Stimulated activated CD8-positive, alpha-beta memory T cell treated with anti-CD3 and anti-CD28 coated beads, Interleukin-15, amount 100 ng/mL, for 4 hours (primary cell): ENCODE results near the gene RADIL.

Experiments used
- DNase-seq, 2 donors: peaks; one replicate each; pipeline ENCODE4 v3.0.0-alpha.2; 2020; ENCODE audit warnings: low read depth in 2 of 2

RADIL gene

GRCh38 chr7:4883033-4883371 lies 514 bp downstream of the RADIL start:
- DNase-seq = no peak

- DNase-seq = no peak
Observed at GRCh38 chr7:4882169-4883032, 1.1 kb downstream of the RADIL start.

GRCh38 chr7:4880218-4880617 lies 3.3 kb downstream of the RADIL start:
- DNase-seq = no peak

GRCh38 chr7:4879396-4880081 lies 4.0 kb downstream of the RADIL start:
- DNase-seq = no peak

GRCh38 chr7:4878336-4879335 lies 4.9 kb downstream of the RADIL start:
- no peak for DNase-seq

- DNase-seq = no peak
Observed at GRCh38 chr7:4876586-4876985, 6.9 kb downstream of the RADIL start.

GRCh38 chr7:4875391-4875790 lies 8.1 kb downstream of the RADIL start:
- DNase-seq = no peak

GRCh38 chr7:4873071-4873944 lies 10.2 kb downstream of the RADIL start:
- no peak for DNase-seq

GRCh38 chr7:4871930-4872675 lies 11.4 kb downstream of the RADIL start:
- DNase-seq = no peak

GRCh38 chr7:4871056-4871680 lies 12.3 kb downstream of the RADIL start:
- no peak for DNase-seq

- DNase-seq = no peak
Observed at GRCh38 chr7:4868493-4868892, 15.0 kb downstream of the RADIL start.

- DNase-seq = no peak
Observed at GRCh38 chr7:4866528-4867496, 16.7 kb downstream of the RADIL start.

- DNase-seq = no peak
Observed at GRCh38 chr7:4862156-4862555, 21.4 kb downstream of the RADIL start.

GRCh38 chr7:4861673-4862072 lies 21.8 kb downstream of the RADIL start, which contains the start of gene PAPOLB:
TSS of gene PAPOLB (minus strand) at chr7:4862030. CDS start at chr7:4861810, 220 bp downstream.
- peak; percentile 10 to 17 for DNase-seq

GRCh38 chr7:4861227-4861626 lies 22.3 kb downstream of the RADIL start:
- no peak for DNase-seq

GRCh38 chr7:4857189-4857588 lies 26.3 kb downstream of the RADIL start:
- no peak for DNase-seq

- no peak for DNase-seq
Observed at GRCh38 chr7:4856336-4857057, 27.0 kb downstream of the RADIL start.

GRCh38 chr7:4854916-4855315 lies 28.6 kb downstream of the RADIL start:
- DNase-seq = no peak
